ENCODE data around the gene USP44. TPM values are rescaled to one million over a fixed set of nuclear protein-coding genes. Genes with fewer than 3 reads are reported as not detected.
A peak's percentile ranks its signal among the peaks of the same experiment; 100 is the strongest.

Gene USP44
- total RNA-seq, 1 experiment from 2014 or later = 0.11 TPM

- no peaks in the 10 kb centered on the region for H3K9me2 ChIP-seq (replicated peaks; ENCODE audit: insufficient read depth, low read length)
- no peaks in the 10 kb centered on the region for H3K4me1 ChIP-seq (ENCODE audit: low read length)
- no peak overlapping the region for H3K9ac ChIP-seq (ENCODE audit: low read length)
- H2AFZ ChIP-seq (ENCODE audit: low read length) = no peak overlapping the region
- no peaks in the 10 kb centered on the region for H3K27me3 ChIP-seq (ENCODE audit: low read length)
- H3K4me2 ChIP-seq (ENCODE audit: low read depth, low read length, poor library complexity, severe bottlenecking) = no peak overlapping the region
- H3K36me3 ChIP-seq (ENCODE audit: insufficient read depth, low read length) = no peaks in the 10 kb centered on the region
- no peak overlapping the region for H3K27ac ChIP-seq (ENCODE audit: low read length)
- no peak overlapping the region for H3K4me3 ChIP-seq (ENCODE audit: low read length)
- no peaks in the 10 kb centered on the region for H4K20me1 ChIP-seq (ENCODE audit: insufficient read depth, low read depth, low read length)
- H3K79me2 ChIP-seq (ENCODE audit: low read length) = no peaks in the 10 kb centered on the region
- no peak for DNase-seq
- H3K9me3 ChIP-seq (ENCODE audit: low read length) = no peaks in the 10 kb centered on the region
These were observed 5.4 kb downstream of the USP44 start for GRCh38 chr12:95545731-95546490.

GRCh38 chr12:95545303-95545702, 6.0 kb downstream of the USP44 start:
- H3K79me2 ChIP-seq (ENCODE audit: low read length) = no peaks in the 10 kb centered on the region
- no peak overlapping the region for H3K4me3 ChIP-seq (ENCODE audit: low read length)
- H3K9me3 ChIP-seq (ENCODE audit: low read length) = no peaks in the 10 kb centered on the region
- no peak for DNase-seq
- H2AFZ ChIP-seq (ENCODE audit: low read length) = no peak overlapping the region
- H3K27me3 ChIP-seq (ENCODE audit: low read length) = no peaks in the 10 kb centered on the region
- H3K4me1 ChIP-seq (ENCODE audit: low read length) = no peaks in the 10 kb centered on the region
- no peaks in the 10 kb centered on the region for H4K20me1 ChIP-seq (ENCODE audit: insufficient read depth, low read depth, low read length)
- H3K27ac ChIP-seq (ENCODE audit: low read length) = no peak overlapping the region
- H3K4me2 ChIP-seq (ENCODE audit: low read depth, low read length, poor library complexity, severe bottlenecking) = no peak overlapping the region
- no peaks in the 10 kb centered on the region for H3K36me3 ChIP-seq (ENCODE audit: insufficient read depth, low read length)
- no peaks in the 10 kb centered on the region for H3K9me2 ChIP-seq (replicated peaks; ENCODE audit: insufficient read depth, low read length)
- H3K9ac ChIP-seq (ENCODE audit: low read length) = no peak overlapping the region

DNA sequence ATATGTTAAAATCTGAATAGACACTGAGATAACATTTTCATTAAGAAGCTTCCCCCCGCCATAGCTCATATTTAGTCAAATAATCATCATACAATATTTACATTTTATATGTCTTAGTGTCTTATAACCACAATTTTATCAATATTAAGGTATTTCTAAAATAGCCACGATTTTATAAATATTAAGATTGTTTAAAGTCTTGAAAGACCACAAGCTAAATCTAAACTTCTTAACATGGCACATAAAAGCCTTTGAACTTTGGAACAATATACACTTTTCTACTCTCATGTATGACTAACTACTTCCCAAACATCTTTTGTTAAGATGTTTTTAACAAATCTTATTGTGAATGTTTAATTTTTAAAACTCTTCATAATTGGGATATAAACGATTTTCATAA, 6.5 kb downstream of the USP44 start:
- Histone ChIP-seq H3K36me3 (ENCODE audit: insufficient read depth, low read length) (no peaks in the 10 kb centered on the region), H3K27ac (ENCODE audit: low read length) (no peak overlapping the region), H3K4me1 (ENCODE audit: low read length) (no peaks in the 10 kb centered on the region), H3K9me2 (replicated peaks; ENCODE audit: insufficient read depth, low read length) (no peaks in the 10 kb centered on the region), H3K9ac (ENCODE audit: low read length) (no peak overlapping the region), H3K27me3 (ENCODE audit: low read length) (no peaks in the 10 kb centered on the region), H3K9me3 (ENCODE audit: low read length) (no peaks in the 10 kb centered on the region), H2AFZ (ENCODE audit: low read length) (no peak overlapping the region), H3K4me2 (ENCODE audit: low read depth, low read length, poor library complexity, severe bottlenecking) (no peak overlapping the region), H3K79me2 (ENCODE audit: low read length) (no peaks in the 10 kb centered on the region), H4K20me1 (ENCODE audit: insufficient read depth, low read depth, low read length) (no peaks in the 10 kb centered on the region), H3K4me3 (ENCODE audit: low read length) (no peak overlapping the region)
- DNase-seq = no peak

DNA sequence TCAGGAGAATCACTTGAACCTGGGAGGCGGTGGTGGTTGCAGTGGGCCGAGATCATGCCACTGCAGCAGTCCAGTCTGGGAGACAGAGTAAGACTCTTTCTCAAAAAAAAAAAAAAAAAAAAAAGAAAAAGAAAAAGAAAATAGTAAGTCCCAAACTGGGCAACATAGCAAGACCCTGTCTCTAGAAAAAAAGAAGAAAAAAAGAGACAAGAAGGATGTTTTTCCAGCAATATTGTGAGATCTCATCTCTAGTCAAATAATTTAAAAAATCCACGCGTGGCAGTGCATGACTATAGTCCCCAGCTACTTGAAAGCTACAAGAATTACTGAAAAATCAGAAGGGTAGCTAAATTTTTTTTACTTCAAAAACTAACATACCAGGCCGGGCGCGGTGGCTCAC, 8.0 kb downstream of the USP44 start:
- Histone ChIP-seq H3K27ac (ENCODE audit: low read length) (no peak overlapping the region), H3K9me3 (ENCODE audit: low read length) (no peaks in the 10 kb centered on the region), H3K27me3 (ENCODE audit: low read length) (no peaks in the 10 kb centered on the region), H3K9ac (ENCODE audit: low read length) (no peak overlapping the region), H3K79me2 (ENCODE audit: low read length) (no peaks in the 10 kb centered on the region), H3K4me2 (ENCODE audit: low read depth, low read length, poor library complexity, severe bottlenecking) (no peak overlapping the region), H2AFZ (ENCODE audit: low read length) (no peak overlapping the region), H3K36me3 (ENCODE audit: insufficient read depth, low read length) (no peaks in the 10 kb centered on the region), H3K4me1 (ENCODE audit: low read length) (peaks cover 7% of the 10 kb centered on the region), H4K20me1 (ENCODE audit: insufficient read depth, low read depth, low read length) (no peaks in the 10 kb centered on the region), H3K4me3 (ENCODE audit: low read length) (no peak overlapping the region), H3K9me2 (replicated peaks; ENCODE audit: insufficient read depth, low read length) (no peaks in the 10 kb centered on the region)
- DNase-seq = no peak

GRCh38 chr12:95541436-95541835, 9.8 kb downstream of the USP44 start:
- no peak overlapping the region for H3K27ac ChIP-seq (ENCODE audit: low read length)
- H3K9me3 ChIP-seq (ENCODE audit: low read length) = no peaks in the 10 kb centered on the region
- H3K4me3 ChIP-seq (ENCODE audit: low read length) = no peak overlapping the region
- H3K27me3 ChIP-seq (ENCODE audit: low read length) = no peaks in the 10 kb centered on the region
- peaks cover 20% of the 10 kb centered on the region for H3K4me1 ChIP-seq (ENCODE audit: low read length)
- H3K9me2 ChIP-seq (replicated peaks; ENCODE audit: insufficient read depth, low read length) = no peaks in the 10 kb centered on the region
- no peaks in the 10 kb centered on the region for H4K20me1 ChIP-seq (ENCODE audit: insufficient read depth, low read depth, low read length)
- H3K36me3 ChIP-seq (ENCODE audit: insufficient read depth, low read length) = no peaks in the 10 kb centered on the region
- no peak overlapping the region for H2AFZ ChIP-seq (ENCODE audit: low read length)
- no peak for DNase-seq
- H3K9ac ChIP-seq (ENCODE audit: low read length) = no peak overlapping the region
- no peaks in the 10 kb centered on the region for H3K79me2 ChIP-seq (ENCODE audit: low read length)
- no peak overlapping the region for H3K4me2 ChIP-seq (ENCODE audit: low read depth, low read length, poor library complexity, severe bottlenecking)

DNA sequence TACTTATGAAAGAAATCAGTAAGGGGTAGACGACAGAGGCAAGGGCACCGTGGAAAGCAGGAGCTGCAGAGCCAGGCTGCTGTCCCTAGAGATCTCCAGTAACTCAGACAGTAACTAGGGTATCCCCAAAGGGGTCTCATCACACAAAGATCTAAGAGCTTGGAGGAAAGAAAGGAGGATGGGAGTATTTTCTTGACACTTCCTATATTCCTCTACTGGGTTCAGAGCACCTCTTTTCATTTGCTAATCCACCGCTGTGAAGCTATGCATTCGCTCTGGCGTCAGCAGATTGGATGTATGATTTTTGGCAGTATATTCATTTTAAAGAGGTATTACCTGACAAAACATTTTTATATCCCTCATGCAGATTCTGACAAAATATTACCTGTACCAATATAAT, 12.6 kb downstream of the USP44 start:
- no peaks in the 10 kb centered on the region for H3K79me2 ChIP-seq (ENCODE audit: low read length)
- H3K27ac ChIP-seq (ENCODE audit: low read length) = no peak overlapping the region
- peak overlapping the region; percentile 76; the same call in 1 of the 2 replicates for H2AFZ ChIP-seq (ENCODE audit: low read length)
- no peaks in the 10 kb centered on the region for H3K9me3 ChIP-seq (ENCODE audit: low read length)
- no peak overlapping the region; the same call in 1 of the 2 replicates for H3K9ac ChIP-seq (ENCODE audit: low read length)
- peaks cover 41% of the 10 kb centered on the region for H3K4me1 ChIP-seq (ENCODE audit: low read length)
- no peaks in the 10 kb centered on the region for H3K27me3 ChIP-seq (ENCODE audit: low read length)
- no peaks in the 10 kb centered on the region for H4K20me1 ChIP-seq (ENCODE audit: insufficient read depth, low read depth, low read length)
- no peaks in the 10 kb centered on the region for H3K36me3 ChIP-seq (ENCODE audit: insufficient read depth, low read length)
- DNase-seq = no peak
- H3K4me2 ChIP-seq (ENCODE audit: low read depth, low read length, poor library complexity, severe bottlenecking) = peak overlapping the region; percentile 41
- H3K4me3 ChIP-seq (ENCODE audit: low read length) = peak overlapping the region; percentile 5; the same call in 1 of the 2 replicates
- H3K9me2 ChIP-seq (replicated peaks; ENCODE audit: insufficient read depth, low read length) = no peaks in the 10 kb centered on the region

DNA sequence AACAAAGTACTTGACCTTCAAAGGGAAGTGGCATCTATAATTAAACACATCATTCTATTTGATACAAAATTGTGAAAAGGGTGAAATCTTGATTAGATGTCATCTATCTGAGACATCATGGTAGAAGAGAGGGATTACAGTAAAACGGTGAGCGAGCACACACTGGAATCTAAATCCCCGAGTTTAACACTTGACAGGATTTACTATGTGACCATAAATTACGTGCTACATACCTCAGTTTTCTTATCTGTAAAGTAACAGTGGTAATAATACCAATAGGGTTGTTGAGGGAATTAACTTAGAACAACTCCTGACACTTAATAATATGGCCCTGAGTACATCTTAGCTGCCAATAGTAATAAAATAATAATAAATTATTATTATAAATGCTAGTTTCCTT, 13.3 kb downstream of the USP44 start:
- Histone ChIP-seq H3K79me2 (ENCODE audit: low read length) (no peaks in the 10 kb centered on the region), H2AFZ (ENCODE audit: low read length) (0 out of 2 replicates have a peak overlapping the region, but pooled peaks have one; percentile 18), H3K9me3 (ENCODE audit: low read length) (no peaks in the 10 kb centered on the region), H3K4me2 (ENCODE audit: low read depth, low read length, poor library complexity, severe bottlenecking) (no peak overlapping the region), H3K36me3 (ENCODE audit: insufficient read depth, low read length) (no peaks in the 10 kb centered on the region), H3K27ac (ENCODE audit: low read length) (no peak overlapping the region), H3K9ac (ENCODE audit: low read length) (no peak overlapping the region), H3K27me3 (ENCODE audit: low read length) (no peaks in the 10 kb centered on the region), H4K20me1 (ENCODE audit: insufficient read depth, low read depth, low read length) (no peaks in the 10 kb centered on the region), H3K4me1 (ENCODE audit: low read length) (peaks cover 48% of the 10 kb centered on the region), H3K9me2 (replicated peaks; ENCODE audit: insufficient read depth, low read length) (no peaks in the 10 kb centered on the region), H3K4me3 (ENCODE audit: low read length) (no peak overlapping the region)
- DNase-seq = no peak

DNA sequence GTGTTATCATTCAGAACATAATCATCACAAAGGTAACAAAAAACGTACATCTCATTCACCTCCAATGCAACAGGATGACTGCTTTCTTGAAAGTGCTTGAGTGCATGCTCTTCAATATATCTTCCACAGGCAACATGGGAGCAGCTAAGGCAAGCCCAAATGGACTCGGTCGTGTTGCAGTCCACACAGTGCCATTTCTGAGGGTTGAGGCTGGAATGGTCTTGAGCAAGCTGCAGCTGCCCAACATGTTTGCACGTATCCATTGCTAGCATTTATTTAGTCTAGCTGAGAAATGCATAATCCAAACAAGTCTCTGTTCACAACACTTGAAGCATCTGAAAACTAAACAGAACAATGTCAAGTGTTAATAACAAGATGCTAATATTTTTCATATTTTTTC, 17.3 kb downstream of the USP44 start:
- Histone ChIP-seq H3K9me2 (replicated peaks; ENCODE audit: insufficient read depth, low read length) (no peaks in the 10 kb centered on the region), H3K9ac (ENCODE audit: low read length) (peak overlapping the region; percentile 54), H3K27me3 (ENCODE audit: low read length) (no peaks in the 10 kb centered on the region), H3K4me3 (ENCODE audit: low read length) (no peak overlapping the region), H3K79me2 (ENCODE audit: low read length) (no peaks in the 10 kb centered on the region), H3K36me3 (ENCODE audit: insufficient read depth, low read length) (no peaks in the 10 kb centered on the region), H3K4me2 (ENCODE audit: low read depth, low read length, poor library complexity, severe bottlenecking) (peak overlapping the region; percentile 50), H3K27ac (ENCODE audit: low read length) (peak overlapping the region; percentile 83), H2AFZ (ENCODE audit: low read length) (peak overlapping the region; percentile 63), H4K20me1 (ENCODE audit: insufficient read depth, low read depth, low read length) (no peaks in the 10 kb centered on the region), H3K4me1 (ENCODE audit: low read length) (peaks cover 78% of the 10 kb centered on the region), H3K9me3 (ENCODE audit: low read length) (no peaks in the 10 kb centered on the region)
- no peak for DNase-seq

Data from Karpas-422 (cell line).